ENCODE data around the gene PIEZO2.

The PIEZO2 gene

DNA sequence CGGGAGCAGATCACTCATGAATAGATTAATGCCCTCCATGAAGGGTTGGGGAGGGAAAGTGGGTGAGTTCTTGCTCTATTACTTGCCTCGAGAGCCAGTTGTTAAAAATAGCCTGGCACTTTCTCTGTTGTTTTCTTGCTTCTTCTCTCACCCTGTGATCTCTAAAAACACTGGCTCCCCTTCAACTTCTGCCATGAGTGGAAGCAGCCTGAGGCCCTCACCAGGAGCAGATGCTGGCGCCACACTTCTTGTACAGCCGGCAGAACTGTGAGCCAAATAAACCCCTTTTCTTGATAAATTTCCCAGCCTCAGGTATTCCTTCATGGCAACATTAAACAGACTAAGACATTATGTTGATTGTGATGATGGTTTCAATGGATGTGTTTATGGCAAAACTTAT is 307.0 kb downstream of the PIEZO2 start:
- DNase-seq (ENCODE audit: low read depth) = no peak

DNA sequence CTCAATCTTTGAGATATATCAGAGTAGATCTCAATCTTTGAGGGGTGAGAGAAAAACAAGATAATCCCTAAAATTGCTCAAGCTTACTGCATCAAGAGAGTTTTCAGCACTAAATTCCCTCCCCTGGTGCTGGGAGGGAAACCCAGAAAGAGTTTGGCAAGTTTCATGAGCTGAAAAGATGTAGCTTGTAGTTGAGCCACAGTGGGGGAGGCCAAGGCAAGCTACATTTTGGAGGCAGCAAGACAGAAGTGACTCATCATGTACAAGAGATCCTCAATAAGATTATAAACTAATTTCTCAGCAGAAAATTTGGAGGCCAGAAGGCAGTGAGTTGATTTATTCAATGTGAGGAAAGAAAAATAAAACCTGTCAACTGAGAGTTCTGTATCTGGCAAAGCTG is 308.2 kb downstream of the PIEZO2 start:
- peak; percentile 60 for DNase-seq (ENCODE audit: low read depth)

DNA sequence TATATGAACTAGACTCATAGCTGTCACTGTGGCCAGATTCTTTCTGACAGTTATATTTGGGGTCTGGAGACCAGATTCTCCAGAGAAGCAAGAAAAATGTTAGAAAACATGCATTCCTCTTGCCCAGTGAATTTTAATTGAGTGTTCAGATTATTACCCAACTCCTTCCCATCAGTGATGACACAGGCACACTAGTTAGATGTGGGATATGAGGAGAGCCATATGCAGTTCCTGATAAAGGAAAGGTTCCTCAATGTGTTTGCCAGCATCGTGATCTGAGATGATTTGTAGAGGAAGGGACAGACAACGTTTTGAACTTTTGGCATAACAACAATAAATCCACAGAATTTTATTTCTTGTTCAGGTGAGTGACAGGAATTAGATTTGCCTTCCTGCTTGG is 308.6 kb downstream of the PIEZO2 start:
- no peak for DNase-seq (ENCODE audit: low read depth)

DNA sequence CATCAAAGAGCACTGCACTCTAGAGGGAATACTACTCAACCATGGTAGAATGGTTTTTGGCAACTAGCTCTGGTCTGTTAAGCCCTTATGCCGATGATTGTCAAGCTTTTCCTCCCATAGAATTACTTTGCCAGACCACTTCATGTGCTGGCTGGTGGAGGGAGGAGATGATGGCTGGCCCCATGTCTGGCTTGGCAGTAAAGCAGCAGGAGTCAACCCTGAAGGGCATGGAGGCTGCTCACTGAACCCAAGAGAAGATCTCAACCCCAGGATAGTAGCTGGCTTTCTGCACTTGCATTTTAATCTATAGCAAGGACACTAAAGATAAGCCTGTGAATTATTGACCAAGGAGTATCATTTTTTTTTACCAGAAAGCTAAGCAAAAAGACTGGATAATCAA is 309.9 kb downstream of the PIEZO2 start:
- no peak for DNase-seq (ENCODE audit: low read depth)

DNA sequence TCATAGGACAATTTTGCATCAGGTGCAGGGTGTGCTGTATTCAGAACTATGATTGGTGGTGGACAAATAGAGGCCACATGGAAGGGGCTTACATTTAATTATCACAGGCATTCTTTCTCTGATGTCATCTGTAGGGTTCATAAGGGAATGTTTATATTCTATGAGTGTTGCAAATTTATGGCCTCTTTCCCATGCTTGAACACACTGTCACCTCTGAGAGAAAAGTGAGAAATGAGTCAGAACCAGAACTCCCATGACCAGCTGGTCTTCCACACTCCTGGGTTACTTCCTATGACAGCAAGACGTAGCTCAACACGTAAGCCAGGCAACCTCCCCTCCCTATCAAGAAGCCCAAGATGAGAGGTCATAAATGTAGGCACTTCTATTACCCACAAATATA is 310.8 kb downstream of the PIEZO2 start:
- peak; percentile 59 for DNase-seq (ENCODE audit: low read depth)

DNA sequence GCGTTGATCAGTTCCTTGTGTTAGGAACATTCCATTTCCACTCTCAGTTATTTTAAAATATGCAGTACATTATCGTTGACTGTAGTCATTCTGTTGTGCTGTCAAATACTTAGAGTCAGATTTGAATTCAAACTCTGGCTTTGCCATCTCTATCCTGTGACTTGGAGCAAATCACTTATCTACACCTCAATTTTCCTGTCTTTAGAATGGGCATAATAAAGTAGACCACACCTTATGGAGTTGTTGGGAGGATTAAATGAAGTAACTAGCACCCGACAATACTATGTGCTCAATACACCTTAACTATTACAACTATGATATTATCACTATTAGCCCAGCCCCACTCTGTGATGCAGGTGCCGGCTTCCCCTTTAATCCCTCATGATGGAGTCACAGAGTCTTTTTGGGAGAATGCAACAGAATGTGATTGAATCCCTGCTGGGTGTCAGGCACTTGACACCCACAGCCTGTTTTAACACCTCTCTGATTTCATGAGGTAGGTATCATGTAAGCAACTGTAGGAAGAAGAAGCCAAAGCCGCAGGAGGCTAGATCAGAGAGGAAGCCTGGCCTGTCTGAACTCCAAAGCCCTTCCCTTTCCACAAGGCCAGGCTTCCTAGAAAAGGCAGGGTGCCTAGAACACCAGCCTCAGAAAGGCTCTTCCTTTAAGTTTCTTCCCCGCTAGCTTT is 315.1 kb downstream of the PIEZO2 start:
- DNase-seq (ENCODE audit: low read depth) = no peak

DNA sequence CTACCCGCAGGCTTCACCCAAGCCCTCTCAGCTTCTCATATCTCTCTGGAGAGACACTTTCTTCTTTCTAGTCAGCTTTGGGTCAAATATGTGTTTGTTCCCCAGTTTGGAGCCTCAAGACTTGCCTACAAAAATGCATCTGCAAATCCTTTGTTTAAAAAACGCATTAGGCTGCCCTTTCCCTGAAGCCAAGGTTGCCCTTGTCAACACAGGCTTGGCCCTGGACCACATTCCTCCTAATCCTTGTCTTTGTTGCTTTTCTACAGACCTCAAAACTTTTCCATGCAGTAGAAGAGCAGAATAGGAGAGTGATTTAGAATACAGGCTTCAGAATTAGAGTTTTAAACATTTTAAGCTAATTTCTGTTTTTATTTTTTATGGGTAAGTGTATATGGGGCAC is 315.7 kb downstream of the PIEZO2 start:
- DNase-seq (ENCODE audit: low read depth) = no peak

DNA sequence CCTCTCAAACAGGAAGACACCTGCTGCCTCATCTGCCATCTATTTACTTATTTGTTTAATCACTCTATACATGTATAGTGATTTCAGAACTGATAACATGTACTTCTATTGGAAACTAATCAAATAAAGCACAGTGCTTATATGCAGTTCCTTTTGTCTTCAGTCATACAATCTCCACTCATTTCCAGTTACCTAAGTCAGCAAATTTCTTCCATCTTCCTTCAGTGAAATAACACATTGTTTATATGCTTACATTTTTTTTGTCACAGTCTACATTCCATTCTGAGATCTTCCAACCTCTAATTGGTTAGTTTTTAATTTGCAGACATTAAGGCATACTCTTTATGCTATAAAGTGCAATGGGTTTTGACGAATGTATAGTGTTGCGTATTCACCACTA is 323.0 kb downstream of the PIEZO2 start:
- no peak for DNase-seq (ENCODE audit: low read depth)

DNA sequence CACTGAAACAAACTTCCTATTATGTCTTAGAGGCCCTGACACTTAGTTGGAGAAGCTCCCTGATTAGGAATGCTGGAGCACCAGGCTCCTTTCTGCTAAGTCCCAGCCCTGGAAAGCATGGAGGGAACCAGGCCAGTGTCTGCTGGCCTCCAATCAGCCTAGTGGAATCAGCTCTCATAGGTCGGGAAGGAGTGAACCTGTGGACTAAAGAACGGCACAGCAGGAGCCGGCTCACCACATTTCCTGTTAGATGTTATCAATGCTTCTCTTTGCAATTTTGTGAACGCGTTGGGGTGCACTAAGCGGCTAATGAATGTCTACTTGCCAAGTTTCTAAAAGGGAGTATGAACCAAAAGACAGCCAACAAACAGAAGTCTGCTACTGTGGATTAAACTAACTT is 326.9 kb downstream of the PIEZO2 start:
- no peak for DNase-seq (ENCODE audit: low read depth)

DNA sequence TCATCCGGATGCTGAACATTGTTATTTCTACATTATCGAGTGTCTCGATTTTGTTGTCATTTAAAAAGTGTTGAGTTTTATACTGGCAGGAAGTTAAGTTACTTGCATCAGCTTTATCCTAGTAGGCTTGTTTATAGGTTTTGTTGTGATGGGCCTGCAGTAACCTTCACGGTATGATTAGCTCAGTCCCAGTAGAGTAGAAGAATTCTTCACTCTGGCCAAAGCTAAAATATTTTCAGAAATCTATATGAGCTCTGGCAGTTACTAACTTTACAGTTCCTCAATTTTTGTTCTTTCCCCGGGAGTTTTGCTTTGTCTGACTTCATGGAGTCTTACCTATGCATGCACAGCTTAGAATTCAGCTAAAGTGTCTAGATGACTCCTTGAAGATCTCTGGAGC is 328.7 kb downstream of the PIEZO2 start:
- DNase-seq (ENCODE audit: low read depth) = no peak

DNA sequence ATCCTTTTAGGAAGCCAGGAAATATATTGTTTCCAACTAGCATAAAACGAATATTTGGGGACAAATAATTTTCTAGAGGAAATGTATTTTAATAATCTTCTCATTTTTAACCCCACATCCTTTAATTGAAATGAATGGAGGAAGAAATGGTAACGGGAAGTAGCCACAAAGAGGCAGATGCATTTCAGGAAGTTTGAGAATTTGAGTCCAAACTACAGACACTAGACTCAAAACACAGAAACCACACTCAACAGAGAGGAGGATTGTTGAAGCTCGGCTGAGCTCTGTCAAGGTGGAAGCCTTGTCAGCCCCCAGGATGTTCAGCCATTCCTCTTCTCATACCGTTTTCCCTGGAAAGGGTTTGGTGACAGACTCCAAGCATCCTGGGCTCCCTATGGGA is 335.0 kb downstream of the PIEZO2 start:
- DNase-seq (ENCODE audit: low read depth) = no peak

DNA sequence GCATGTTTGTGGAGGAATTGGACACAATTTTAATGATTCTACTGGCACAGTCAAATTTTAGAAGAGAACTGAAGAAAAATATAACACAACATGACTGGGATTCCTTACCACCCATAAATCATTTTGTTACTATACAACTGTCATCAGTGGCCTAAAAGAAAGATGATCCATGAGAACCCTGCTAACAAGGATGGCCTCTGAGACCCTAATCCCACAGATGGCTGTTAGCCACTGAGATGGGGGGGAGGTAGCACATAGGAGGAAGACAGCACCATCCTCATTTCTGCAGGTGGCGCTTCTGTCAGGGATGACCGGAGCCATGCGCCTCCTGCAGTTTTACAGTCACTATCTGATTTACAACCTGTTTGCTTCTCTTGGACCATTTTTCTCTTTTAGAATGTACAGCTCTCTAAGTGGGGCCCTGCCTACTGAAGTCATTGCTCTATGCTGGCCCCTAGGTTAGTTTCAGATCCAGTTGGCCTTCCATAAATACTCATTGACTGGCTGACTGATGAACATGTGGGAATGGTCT is 343.7 kb downstream of the PIEZO2 start:
- DNase-seq (ENCODE audit: low read depth) = no peak

DNA sequence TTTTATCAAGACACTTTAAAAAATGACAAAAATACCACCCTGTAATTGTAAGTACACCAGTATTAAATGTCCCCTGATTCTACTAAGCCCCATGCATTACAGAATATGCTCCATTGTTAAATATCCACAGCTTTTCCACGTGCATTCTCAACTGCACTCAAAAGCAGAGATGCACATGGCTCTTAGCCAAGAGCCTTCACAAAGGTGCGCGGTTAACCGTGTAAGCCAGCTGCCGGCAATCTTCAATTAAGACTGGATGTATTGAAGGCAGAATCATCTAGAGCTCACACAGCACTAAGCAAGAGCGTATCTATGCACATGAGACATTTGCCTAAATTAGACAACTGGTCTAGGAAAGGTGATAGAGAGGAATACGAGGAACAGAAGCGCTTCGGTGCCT is 345.2 kb downstream of the PIEZO2 start:
- no peak for DNase-seq (ENCODE audit: low read depth)

DNA sequence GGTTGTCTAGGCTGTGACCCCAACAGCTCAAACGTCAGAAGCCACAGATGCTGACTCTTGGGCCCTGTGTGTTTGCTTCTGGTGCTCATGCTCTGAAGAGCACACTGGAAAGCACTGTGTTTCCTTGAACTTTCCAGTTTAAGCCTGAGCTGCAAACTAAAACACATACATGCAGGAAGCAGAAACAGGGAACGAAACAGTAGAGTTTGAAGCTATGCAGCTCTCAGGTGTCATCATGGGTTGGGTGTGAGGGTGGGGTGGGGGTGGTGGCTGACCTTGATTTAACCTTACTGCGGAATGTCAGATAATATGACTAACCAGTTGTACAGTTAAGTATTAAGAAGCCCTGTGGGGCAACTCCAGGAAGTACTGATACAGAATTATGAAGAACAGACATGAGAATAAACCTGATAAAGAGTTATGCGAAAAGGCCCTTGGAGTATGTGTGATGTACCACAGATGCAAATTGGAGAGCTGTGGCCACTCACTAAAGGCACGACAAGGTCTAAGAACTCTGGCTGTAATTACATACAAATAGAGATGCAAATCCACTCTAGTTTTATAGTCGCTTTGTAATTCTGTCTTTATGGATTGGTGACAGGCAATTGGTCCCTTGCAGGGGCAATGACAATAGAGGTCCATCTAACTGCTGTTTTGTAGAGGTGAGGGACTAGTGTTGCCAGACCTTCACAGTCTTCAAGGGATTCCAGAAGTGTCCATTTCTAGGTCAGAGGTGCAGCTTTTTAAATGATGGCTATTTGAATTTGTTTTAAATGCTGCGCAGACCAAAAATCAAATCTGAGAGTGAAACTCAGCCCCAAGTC is 350.4 kb downstream of the PIEZO2 start:
- DNase-seq (ENCODE audit: low read depth) = peak; percentile 85

DNA sequence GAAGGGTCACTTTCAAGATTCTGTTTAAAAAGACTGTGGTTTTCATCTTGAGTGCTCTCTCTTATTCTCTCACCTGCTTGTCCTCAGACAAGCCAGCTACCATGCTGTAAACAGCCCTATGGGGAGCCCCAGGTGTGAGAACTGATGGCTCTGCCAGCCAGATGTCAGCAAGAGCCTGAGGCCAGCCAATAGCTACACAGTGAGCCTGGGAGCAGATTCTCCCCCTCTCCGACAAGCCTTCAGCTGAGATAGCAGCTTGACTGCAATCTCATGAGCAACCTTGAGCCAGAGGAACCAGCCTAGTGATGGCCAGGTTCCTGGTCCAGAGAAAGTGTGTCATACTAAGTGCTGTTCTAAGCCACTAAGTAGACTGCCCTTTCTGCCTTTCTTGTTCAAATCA is 351.5 kb downstream of the PIEZO2 start:
- peak; percentile 14 for DNase-seq (ENCODE audit: low read depth)

DNA sequence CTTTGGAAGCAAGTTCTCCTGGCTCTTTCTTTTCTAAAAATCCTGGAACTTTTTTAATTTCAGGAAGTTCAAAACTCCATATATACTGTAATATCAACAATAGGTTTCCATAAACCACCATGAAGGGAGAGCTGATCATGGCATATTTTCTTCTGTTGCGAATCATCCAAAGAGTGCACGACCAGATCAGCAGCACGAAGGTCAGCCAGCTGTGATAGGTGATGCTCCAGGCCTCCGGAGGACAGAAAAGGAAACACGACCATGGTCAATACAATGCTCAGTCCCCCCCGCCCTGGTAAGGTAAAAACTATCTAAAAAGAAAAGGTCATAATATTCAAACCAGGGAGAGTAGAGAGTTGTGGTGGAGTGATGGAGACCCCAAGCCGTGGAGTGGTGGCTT is 354.6 kb downstream of the PIEZO2 start:
- DNase-seq (ENCODE audit: low read depth) = no peak

DNA sequence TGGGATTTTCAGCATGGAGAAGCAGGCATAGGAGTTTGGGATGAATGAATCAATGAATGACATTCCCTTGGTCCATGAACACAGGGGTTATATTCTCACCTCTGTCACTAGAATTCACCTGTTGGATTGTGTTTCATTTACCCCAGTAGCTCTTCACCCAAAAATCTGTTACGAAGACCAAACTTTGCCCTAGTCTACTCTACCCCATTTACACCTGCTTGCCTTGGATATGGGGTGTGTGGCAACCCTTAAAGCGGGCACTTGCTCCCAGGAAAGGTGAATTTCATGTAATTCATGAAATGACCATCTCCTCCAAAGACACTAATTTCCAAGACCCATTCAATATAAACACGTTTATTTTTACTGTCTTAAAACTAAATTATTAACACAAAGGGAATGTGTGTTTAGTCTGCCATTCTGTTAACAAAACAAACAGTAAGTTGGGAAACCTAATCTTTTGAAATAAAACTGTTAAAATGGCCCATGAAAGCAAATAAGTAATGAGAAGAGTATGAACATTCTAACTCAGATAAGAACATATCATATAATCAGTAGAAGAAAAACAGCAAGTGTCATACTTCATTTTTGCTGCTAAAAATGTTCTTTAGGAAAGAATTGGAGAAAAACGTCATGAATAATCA is 355.5 kb downstream of the PIEZO2 start:
- DNase-seq (ENCODE audit: low read depth) = peak; percentile 29

DNA sequence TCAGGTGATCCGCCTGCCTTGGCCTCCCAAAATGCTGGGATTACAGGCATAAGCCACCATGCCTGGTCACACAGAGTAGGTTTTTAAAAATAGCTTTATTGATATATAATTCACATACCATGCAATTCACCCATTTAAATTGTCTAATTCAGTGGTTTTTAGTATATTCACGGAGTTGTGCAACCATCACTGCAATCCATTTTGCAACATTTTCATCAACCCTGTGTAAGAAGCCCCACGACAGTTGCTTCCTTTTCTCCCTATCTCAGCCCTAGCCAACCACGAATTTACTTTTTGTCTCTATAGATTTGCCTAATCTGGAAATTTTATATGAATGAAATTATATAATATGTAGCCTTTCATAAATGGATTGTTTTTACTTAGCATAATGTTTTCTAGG is 357.2 kb downstream of the PIEZO2 start:
- DNase-seq (ENCODE audit: low read depth) = peak; percentile 72

DNA sequence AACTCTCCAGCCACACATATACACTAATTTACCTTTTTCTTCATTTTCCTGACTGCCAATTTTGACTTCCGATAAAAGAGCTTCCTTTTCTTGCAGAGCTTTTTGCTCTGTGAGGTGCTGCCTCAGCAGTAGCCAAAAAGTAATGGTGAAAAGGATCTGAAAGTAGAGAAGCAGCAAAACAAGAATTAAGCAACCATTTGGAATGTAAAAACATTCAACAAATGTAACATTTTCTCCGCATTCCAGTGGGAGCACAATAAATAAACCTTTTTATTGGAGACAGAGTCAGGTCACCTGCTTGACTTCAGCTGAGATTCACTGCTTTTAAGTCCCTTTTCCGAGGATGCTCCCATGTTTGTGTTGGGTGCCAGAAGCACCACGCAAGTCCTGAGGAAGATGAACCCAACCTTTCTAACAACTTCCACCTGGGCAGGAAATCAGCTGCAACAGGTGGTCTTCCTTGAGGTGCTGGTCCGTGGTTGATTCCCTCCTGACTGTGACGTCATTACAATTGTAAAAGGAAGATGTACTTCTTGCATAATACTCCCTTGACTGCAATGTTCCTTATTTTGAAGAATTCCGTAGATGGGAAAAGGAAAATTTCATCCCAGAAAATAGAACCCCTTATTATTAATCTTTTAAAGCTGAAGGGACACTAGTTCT is 358.1 kb downstream of the PIEZO2 start:
- peak; percentile 63 for DNase-seq (ENCODE audit: low read depth)

DNA sequence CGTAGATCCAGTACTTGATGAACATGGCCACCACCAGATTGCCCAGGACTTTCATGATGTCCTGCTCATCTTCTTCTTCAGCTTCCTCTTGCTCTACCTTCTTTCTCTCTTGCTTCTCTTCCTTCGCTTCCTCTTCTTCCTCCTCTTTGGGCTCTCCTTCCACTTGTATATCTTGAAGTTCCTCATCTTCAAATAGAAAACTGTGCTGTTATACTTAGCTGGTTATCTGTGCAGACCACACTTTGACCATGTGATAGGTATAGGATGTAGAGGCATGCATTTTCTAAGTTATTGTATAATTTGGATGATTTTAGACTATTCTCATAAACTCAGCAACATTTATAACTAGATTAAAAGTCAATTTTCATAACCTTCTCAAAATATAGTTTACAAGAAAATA is 360.2 kb downstream of the PIEZO2 start:
- DNase-seq (ENCODE audit: low read depth) = no peak

DNA sequence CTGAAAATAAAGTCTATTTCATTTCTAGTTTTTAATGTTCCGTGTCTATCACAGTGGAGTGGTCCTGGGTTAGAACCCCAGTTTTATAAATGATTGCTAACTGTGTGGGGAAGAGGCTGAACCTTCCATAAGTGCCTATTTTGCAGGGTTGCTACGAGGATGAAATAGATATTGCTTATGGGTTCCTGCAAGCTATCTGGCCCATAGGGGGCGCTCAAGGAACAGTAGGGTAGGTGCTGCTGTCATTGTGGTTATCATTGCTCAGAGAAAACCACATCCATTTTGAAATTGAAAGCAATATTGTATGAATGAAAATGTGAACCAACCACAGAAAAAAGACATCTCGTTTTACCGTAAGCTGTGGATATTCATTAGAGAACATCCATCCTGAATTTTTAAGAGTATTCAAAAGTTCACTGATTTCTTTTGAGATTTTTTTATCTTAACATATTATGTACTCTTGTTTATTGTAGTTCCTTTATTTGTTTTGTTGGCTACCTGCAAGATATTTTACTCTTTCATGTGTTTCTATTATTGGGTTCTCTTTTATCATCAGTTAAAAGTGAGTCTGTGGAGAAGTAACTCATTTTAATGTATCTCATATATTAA is 362.0 kb downstream of the PIEZO2 start:
- DNase-seq (ENCODE audit: low read depth) = peak; percentile 88

DNA sequence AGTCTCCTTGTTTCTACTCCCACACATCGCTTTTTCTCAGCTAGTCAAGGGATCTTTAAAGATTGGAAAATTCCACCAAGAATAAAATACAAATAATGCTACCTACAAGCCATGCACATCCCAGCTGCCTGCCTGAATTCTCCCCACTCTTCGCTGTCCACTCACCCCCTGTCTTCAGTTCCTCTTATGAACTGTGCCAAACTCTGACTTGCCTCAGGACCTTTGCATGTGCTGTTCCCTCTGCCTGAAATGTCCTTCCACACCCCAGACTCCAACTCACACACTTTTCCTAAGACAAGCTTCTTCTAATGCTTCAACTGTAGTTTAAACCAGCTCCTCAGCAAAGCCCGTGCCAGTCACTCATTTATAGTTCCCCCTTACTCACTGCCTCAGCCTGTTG is 363.6 kb downstream of the PIEZO2 start:
- DNase-seq (ENCODE audit: low read depth) = no peak
